Smooth muscle cell (in vitro differentiated cells): ENCODE data around the gene TBL3. TPM values are rescaled to one million over a fixed set of nuclear protein-coding genes. Genes with fewer than 3 reads are reported as not detected.

Experiments used
- DNase-seq: peaks from one replicate; lab custom pipeline; 2025; ENCODE audit not compliant: unreplicated experiment; lab: John Stamatoyannopoulos, UW
- H2AFZ ChIP-seq: fragments of 200-600 bp; sonication (generic); 2 replicates; pipeline ENCODE4 v1.6.0; 2016; ENCODE audit warnings: antibody characterized with exemption, low read depth, mild to moderate bottlenecking
- H3F3A ChIP-seq: fragments of 200-600 bp; sonication (generic); 2 replicates; pipeline ENCODE4 v1.6.0; 2017; ENCODE audit warnings: antibody characterized with exemption, low read depth
- H3K27ac ChIP-seq: fragments of 200-600 bp; sonication (generic); 2 replicates; pipeline ENCODE4 v1.5.1; 2016; ENCODE audit warnings: low read depth, mild to moderate bottlenecking
- H3K27me3 ChIP-seq: fragments of 200-600 bp; sonication (generic); 2 replicates; pipeline ENCODE4 v1.6.1; 2016; ENCODE audit warnings: low read depth, mild to moderate bottlenecking
- H3K36me3 ChIP-seq: fragments of 200-600 bp; sonication (generic); 2 replicates; pipeline ENCODE4 v1.5.1; 2016; ENCODE audit warnings: low read depth
- H3K4me1 ChIP-seq: fragments of 200-600 bp; sonication (generic); 2 replicates; pipeline ENCODE4 v1.5.1; 2016; ENCODE audit warnings: low read depth
- H3K4me2 ChIP-seq: fragments of 200-600 bp; sonication (generic); 2 replicates; pipeline ENCODE4 v1.6.0; 2016; ENCODE audit warnings: mild to moderate bottlenecking
- H3K4me3 ChIP-seq: fragments of 200-600 bp; sonication (generic); 2 replicates; pipeline ENCODE4 v1.5.1; 2016; ENCODE audit warnings: mild to moderate bottlenecking
- H3K79me2 ChIP-seq: fragments of 200-600 bp; sonication (generic); 2 replicates; pipeline ENCODE4 v1.6.0; 2016; ENCODE audit warnings: low read depth, mild to moderate bottlenecking
- H3K9ac ChIP-seq: fragments of 200-600 bp; sonication (generic); 2 replicates; pipeline ENCODE4 v1.6.0; 2016; ENCODE audit warnings: low read depth
- H3K9me3 ChIP-seq: fragments of 200-600 bp; sonication (generic); replicated peaks from 2 replicates; pipeline ENCODE4 v1.5.1; 2016; ENCODE audit warnings: low read depth
- H4K20me1 ChIP-seq: fragments of 200-600 bp; sonication (generic); 2 replicates; pipeline ENCODE4 v1.6.0; 2016; ENCODE audit warnings: low read depth
- WGBS: methylation state at CpG from one replicate; pipeline ENCODE4 v1.1.7; 2016; ENCODE audit warnings: low lambda C conversion rate; 5-methylcytosine and 5-hydroxymethylcytosine counted together
- polyA plus RNA-seq: library from polyadenylated mRNA; unstranded; fragments of >200 nt; fragmentation: Nextera tagmentation; extraction: Ambion mirVana; gene quantifications from 2 replicates; pipeline ENCODE4 v1.2.1, GENCODE V29; 2016
- total RNA-seq: library from RNA; depleted of rRNA; stranded (reverse); fragments of >200 nt; gene quantifications from 2 replicates; pipeline ENCODE4 v1.2.3, GENCODE V29; 2014
- TF ChIP-seq, protein P1 (sequence below): fragments of 200-600 bp; sonication (generic); IDR thresholded peaks from 2 replicates; pipeline ENCODE4 v1.5.1; 2017; ENCODE audit warnings: borderline replicate concordance, mild to moderate bottlenecking, antibody characterized with exemption; ENCODE audit not compliant: insufficient read depth, poor library complexity, severe bottlenecking

TBL3 gene
- total and polyA plus RNA-seq, 2 experiments from 2014 or later = 28.5 to 81.7 TPM

DNA sequence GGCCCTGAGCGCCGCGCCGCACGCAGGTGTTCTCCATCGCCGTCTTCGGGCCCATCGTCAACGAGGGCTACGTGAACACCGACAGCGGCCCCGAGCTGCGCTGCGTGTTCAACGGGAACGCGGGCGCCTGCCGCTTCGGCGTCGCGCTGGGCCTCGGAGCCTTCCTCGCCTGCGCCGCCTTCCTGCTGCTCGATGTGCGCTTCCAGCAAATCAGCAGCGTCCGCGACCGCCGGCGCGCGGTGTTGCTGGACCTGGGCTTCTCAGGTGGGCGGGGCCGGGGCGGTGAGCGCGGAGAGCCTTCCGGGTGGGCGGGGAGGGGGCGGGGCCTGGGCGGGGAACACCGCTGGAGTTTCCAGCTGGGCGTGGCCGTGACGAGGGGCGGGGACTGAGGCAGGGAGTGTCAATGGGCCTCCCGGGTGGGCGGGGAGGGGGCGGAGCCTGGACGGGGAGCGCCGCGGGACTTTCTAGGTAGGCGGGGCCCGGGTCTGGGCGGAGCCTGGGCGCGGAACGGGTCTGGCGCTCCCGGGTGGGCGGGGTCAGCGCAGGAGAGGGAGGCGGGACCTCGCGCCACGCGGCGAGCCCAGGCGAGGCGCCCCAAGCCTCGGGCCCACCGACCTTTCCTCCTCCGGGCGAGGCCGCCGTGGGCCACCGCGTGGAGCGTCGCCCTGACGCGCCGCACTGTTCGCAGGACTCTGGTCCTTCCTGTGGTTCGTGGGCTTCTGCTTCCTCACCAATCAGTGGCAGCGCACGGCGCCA lies 20.3 kb downstream of the TBL3 start:
- peak overlapping the region; percentile 23 for H3K4me3 ChIP-seq
- H3F3A ChIP-seq = peaks cover 29% of the 10 kb centered on the region
- H4K20me1 ChIP-seq = peaks cover under 1% of the 10 kb centered on the region
- peak; percentile 91 for DNase-seq
- H3K79me2 ChIP-seq = no peaks in the 10 kb centered on the region
- TF ChIP-seq, protein P1, sequence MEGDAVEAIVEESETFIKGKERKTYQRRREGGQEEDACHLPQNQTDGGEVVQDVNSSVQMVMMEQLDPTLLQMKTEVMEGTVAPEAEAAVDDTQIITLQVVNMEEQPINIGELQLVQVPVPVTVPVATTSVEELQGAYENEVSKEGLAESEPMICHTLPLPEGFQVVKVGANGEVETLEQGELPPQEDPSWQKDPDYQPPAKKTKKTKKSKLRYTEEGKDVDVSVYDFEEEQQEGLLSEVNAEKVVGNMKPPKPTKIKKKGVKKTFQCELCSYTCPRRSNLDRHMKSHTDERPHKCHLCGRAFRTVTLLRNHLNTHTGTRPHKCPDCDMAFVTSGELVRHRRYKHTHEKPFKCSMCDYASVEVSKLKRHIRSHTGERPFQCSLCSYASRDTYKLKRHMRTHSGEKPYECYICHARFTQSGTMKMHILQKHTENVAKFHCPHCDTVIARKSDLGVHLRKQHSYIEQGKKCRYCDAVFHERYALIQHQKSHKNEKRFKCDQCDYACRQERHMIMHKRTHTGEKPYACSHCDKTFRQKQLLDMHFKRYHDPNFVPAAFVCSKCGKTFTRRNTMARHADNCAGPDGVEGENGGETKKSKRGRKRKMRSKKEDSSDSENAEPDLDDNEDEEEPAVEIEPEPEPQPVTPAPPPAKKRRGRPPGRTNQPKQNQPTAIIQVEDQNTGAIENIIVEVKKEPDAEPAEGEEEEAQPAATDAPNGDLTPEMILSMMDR = no peak
- peak overlapping the region; percentile 81 for H3K4me2 ChIP-seq
- H3K9me3 ChIP-seq = no peaks in the 10 kb centered on the region
- peaks cover 10% of the 10 kb centered on the region for H3K4me1 ChIP-seq
- no peak overlapping the region for H2AFZ ChIP-seq
- H3K36me3 ChIP-seq = no peaks in the 10 kb centered on the region
- no peak overlapping the region for H3K27ac ChIP-seq
- WGBS = 9% methylated on average over 25 of the region's 96 CpGs
- peaks cover 39% of the 10 kb centered on the region for H3K27me3 ChIP-seq
- no peak overlapping the region for H3K9ac ChIP-seq

DNA sequence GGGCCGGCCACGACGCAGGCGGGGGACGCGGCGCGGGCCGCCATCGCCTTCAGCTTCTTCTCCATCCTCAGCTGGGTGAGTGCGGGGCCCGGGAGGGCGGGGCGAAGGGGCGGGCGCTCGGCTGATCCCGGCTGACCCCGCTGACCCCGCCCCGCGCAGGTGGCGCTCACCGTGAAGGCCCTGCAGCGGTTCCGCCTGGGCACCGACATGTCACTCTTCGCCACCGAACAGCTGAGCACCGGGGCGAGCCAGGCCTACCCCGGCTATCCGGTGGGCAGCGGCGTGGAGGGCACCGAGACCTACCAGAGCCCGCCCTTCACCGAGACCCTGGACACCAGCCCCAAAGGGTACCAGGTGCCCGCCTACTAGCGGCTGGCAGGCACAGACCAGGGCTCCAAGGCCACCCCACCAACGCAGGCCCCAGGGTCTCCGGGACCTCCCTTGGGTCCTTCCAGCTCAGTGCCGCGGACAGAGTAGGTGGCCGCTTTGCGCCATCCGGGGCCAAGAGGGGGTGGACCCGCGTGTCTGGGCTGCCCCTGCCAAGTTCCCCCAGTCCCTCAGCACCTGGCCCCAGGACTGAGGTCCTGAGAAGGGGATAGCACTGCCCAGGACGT lies 21.0 kb downstream of the TBL3 start:
- Histone ChIP-seq H3K79me2 (no peaks in the 10 kb centered on the region), H3K27me3 (peaks cover 37% of the 10 kb centered on the region), H3K4me3 (no peak overlapping the region), H3K4me1 (peaks cover 10% of the 10 kb centered on the region), H4K20me1 (peaks cover 5% of the 10 kb centered on the region), H3K4me2 (peak overlapping the region; percentile 63), H3K9ac (no peak overlapping the region), H2AFZ (no peak overlapping the region), H3F3A (peaks cover 33% of the 10 kb centered on the region), H3K9me3 (no peaks in the 10 kb centered on the region), H3K27ac (no peak overlapping the region), H3K36me3 (no peaks in the 10 kb centered on the region)
- TF ChIP-seq, protein P1 = no peak
- WGBS = 93% methylated on average over 15 of the region's 50 CpGs
- DNase-seq = no peak

DNA sequence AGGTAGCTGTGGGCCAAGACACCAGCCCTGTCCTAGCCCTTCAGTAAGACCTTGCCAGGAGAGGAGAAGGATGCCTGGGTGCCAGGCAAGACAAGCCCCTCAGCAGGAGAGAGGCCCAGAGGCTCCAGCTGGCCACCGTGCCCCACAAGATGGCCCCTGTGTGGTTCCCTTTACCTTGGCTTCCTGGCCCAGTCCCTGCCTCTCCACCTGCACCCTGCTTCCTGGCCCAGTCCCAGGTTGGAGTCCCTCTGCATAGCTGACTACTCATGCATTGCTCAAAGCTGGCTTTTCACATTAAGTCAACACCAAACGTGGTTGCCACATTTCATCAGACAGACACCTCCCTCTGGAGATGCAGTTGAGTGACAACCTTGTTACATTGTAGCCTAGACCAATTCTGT lies 21.9 kb downstream of the TBL3 start:
- H2AFZ ChIP-seq = no peak overlapping the region
- 77% methylated on average over 2 of the region's 2 CpGs for WGBS
- H4K20me1 ChIP-seq = peaks cover 5% of the 10 kb centered on the region
- no peaks in the 10 kb centered on the region for H3K9me3 ChIP-seq
- no peak overlapping the region for H3K4me3 ChIP-seq
- TF ChIP-seq, protein P1 = no peak
- peaks cover 28% of the 10 kb centered on the region for H3K27me3 ChIP-seq
- H3F3A ChIP-seq = peaks cover 33% of the 10 kb centered on the region
- H3K4me2 ChIP-seq = no peak overlapping the region
- peaks cover 10% of the 10 kb centered on the region for H3K4me1 ChIP-seq
- no peaks in the 10 kb centered on the region for H3K79me2 ChIP-seq
- no peak overlapping the region for H3K27ac ChIP-seq
- DNase-seq = no peak
- H3K9ac ChIP-seq = no peak overlapping the region
- H3K36me3 ChIP-seq = no peaks in the 10 kb centered on the region
